HG03432 (cell line): Measurements from ENCODE around the gene MED1.
"Not testable (repeated sequence)": the region's sequence is repeated elsewhere in the genome, so short reads cannot be mapped to it uniquely, and the experiment has no call there.

ENCODE experiments used
- ATAC-seq: cut with Tn5 transposase; IDR thresholded peaks from one replicate; pipeline ENCODE4 v1.9.1; 2021; ENCODE audit warnings: mild to moderate bottlenecking, moderate library complexity; ENCODE audit not compliant: unreplicated experiment

MED1 gene

GRCh38 chr17:39443326-39443725, 7.7 kb downstream of the MED1 start:
- no peak for ATAC-seq

DNA sequence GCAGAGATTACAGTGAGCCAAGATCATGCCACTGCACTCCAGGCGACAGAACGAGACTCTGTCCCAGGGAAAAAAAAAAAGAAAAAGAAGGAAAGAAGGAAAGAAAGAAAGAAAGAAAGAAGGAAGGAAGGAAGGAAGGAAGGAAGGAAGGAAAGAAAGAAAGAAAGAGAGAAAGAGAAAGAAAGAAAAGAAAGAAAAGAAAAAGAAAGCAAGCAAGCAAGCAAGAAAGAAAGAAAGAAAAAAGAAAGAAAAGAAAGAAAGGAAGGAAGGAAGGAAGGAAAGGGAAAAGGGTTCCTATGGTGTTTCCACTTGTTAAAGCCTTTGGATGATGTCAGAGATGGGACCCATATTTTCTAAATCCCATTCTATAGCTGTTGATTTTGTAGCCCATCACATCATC, 11.2 kb downstream of the MED1 start:
- ATAC-seq = not testable (repeated sequence)

DNA sequence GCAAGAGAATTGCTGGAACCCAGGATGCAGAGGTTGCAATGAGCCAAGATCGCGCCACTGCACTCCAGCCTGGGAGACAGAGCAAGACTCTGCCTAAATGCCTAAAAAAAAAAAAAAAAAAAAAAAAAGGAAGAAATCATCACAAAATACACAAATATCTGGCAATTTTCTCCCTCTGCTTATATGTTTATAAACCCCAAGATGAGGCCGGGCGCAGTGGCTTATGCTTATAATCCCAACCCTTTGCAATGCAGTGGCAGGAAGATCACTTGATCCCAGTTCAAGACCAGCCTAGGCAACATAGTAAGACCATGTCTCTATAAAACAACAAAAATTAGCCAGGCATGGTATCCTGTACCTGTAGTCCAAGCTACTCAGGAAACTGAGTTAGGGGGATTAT, 21.5 kb downstream of the MED1 start:
- ATAC-seq = no peak

DNA sequence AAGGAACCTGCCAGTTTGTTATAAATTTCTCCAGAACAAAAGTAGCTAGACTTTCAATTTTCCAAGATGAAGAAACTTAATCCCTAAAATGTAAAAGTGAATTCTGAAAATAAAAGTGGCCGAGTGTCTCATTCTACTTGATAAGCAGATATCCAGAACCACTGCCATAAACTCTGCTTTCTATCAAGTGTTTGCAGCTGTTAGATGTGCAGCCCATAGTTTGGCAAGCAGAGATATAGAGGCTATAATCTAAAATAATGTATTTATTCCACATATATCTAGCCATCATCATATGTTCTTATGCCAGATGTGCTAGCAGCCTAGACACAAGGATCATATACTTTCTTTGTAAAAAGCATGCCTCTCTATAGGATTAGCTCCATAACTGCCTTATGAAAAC, 34.9 kb downstream of the MED1 start:
- ATAC-seq = no peak

DNA sequence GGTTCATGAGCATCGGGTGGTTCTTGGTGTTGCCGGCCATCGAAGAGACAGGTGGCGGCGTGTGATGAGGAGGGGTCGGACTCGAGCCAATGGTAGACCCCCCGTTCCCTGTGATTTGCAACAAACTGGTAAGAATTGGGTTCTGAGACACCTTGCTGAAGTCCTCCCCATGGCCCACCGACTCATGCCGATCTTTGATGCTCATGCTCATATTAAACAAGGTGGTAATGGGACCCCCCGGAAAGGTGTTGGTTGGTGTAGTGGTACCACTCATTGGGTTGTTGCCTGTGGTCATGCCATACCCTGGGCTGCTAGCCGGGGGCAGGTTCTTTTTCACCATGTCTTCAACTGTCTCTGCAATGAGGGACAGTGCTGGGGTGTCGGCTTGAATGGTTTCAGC, 40.8 kb downstream of the MED1 start:
- ATAC-seq = no peak

DNA sequence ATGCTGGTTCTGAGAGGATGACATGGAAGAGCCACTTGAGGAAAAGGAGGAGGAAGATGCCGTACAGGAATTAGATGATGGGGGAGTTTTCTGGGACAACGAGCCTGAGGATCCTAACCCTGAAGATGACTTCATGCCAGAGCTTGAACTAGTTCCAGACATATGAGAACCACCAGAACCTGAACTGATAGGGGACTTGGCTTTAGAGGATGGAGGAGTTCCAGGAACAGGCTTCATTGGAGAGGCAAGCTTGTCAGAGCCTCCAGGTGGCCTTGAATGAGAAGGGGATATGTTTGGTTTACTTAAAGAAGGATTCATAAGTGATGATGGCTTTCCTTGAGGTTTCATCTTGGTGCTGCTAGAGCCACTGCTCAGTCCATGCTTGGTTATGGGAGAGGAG, 42.7 kb downstream of the MED1 start:
- ATAC-seq = no peak

DNA sequence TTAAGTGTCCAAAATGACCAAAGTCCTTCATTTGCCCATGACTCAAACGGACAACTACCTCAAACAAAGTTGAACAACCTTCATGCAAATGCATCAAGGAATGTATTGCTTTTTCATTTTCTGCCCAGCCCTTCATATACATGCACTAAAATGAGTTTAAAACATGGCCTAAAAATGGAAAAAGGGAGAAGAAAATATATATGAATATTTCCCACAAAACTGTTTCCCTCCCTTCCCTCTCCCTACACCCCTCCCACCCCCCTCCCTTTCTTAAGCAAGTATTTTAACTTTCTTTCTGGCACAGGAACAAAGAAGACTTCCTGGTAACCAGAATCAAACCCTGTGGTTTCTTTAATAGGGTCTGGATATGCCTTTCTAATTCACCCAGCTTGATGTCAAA, 44.1 kb downstream of the MED1 start:
- no peak for ATAC-seq

DNA sequence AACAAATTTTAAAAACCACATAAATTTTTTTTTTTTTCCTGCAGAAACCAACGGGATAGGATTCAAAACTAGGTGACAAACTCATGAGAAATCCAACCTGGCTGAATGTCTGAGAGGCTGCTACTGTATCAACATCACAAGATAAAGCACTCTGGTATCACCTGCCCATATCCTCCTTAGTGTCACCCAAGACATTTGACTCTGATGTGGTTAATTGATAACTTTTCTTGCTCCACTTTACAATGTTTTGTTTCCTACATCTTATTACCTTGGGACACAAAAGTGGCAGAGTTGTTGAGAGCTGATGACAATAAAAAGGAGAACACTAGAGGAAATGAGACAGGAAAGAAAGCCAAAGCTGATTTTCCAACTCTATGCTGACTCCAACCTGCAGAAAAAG, 45.6 kb downstream of the MED1 start:
- ATAC-seq = no peak

- ATAC-seq = no peak
Observed at GRCh38 chr17:39404542-39405378, 46.3 kb downstream of the MED1 start.

DNA sequence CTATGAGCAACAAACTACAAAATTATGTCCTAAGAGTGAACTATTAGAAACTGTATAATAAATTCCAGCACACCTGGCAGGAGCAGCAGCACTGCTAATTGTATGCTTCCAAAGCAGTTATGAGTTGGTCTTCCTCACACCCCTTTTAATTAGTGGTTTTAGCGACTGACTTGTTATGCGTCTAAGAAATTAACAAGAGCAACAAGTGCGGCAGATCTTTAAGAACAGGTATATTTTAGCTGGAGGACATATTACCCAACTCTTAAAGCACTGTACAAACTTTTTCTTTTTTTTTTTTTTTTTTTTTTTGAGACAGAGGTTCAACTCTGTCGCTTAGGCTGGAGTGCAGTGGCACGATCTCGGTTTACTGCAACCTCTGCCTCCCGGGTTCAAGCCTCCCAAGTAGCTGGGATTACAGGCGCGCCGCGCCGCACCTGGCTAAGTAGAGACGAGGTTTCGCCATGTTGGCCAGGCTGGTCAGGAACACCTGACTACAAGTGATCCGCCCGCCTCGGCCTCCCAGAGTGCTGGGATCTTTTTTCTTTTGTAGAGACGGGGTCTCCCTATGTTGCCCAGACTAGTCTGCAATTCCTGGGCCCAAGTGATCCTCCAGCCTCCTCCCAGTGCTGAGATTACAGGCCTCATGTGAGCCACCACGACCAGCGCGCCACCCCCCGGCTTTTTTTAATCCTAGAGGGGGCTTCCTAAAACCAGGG, 48.0 kb downstream of the MED1 start:
- ATAC-seq = no peak

DNA sequence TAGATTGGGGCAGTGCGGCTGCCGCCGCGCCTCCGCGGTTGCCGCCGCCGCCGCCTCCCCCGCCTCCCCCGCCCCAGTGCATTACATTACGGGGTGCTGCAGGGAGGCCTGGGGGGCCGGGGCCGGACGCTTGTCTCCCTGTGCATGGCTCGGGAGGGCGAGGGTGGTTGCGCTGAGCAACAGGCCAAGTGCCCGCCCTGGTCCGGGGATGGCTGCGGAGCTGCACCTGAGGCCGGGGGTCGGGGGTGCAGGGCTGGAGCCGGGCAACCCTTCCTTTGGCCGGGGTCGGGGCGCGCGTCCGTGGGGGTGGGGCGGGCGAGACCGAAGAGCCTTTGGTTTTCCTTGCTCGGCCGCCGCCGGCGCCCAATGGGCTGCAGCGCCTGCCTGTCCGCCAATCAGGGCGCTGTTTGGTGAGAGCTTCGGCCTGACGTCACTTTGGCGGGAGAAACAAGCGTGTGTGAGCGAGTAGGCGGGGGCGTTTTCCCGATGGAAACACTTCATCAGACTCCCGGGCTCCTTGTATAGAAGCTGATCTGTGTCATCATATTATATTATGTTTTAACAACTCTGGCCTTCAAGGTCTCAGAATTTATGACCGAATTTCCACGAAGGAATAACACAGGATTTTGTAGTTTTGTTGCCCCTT, 48.7 kb downstream of the MED1 start:
- ATAC-seq = peak; percentile 67

- ATAC-seq = peak; percentile 76
Observed at GRCh38 chr17:39401412-39402243, 49.4 kb downstream of the MED1 start, which contains the start of gene FBXL20. Gene FBXL20, minus strand, starts transcription at chr17:39401626. Its CDS starts 224 bp downstream, at chr17:39401402.

GRCh38 chr17:39400547-39401411, 50.3 kb downstream of the MED1 start:
- ATAC-seq = no peak

DNA sequence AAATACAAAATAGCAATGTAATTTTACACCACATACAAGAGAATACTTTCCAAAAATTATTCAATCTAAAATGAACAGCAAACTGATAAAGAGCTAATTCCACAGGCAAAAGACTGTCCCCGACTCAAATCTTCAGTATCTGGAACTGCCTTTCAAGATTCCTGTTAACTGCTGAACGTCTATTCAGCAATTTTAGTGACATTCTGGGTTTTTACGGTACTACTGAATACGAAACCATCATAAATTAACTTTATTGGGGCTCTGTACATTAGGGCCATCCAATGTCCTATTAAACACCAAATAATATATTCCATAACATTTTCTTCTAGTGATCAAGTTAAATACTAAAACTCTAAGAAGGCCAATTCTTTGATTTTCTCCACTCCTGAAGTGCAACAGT, 51.3 kb downstream of the MED1 start:
- ATAC-seq = no peak

DNA sequence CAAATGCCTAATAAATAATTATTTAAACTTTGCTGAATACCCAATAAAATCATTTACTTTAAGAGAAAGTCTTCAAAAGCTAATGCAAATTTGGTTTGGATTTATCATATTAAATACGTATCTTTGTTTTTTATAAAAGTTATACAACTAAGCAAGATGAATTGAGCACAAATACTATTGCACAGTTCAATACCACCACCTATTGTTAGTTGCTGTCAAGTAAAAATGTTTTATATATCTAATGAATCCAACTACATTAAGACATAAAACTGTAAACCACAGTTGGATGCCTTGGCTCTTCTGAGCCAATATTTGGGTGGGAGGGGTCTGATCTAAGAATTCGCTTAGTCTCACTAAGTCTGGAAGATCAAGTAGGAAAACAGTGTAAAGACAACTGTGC, 57.3 kb downstream of the MED1 start:
- ATAC-seq = no peak

DNA sequence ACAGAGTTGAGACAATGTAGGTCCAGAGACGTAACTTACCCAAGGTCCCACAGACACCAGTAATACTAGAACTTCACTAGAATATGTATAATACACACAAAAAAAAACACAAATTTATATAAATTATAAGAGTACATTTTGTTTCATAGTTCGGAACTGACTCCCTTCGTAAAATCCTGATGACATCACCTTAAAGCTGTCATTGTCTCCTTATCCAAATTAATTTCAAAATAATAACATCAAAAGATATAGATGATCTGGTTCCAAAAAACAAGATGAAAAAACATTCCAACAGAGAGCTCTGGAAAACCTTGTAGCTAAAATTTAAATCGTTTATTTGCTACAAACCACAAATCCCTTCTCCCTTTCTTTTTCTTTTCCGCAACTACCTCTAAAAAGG, 59.6 kb downstream of the MED1 start:
- no peak for ATAC-seq

GRCh38 chr17:39385040-39385439, 66.0 kb downstream of the MED1 start:
- ATAC-seq = no peak

DNA sequence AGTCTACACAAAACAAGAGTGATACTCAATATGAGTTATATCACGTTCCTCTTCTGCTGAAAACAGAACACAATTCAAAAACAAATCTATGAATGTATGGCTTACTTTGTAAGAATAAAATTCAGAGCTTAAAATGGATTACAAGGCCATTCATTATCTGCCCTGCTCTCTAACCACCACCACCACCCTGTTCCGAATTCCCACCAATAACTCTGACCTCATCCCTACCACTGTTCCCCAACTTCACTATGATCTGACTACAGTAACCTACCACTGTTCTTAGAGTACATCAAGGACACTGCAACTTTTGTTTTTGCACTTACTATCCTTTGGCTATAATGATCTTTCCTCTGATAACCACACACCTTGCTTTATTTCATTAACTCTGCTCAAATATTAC, 70.9 kb downstream of the MED1 start:
- no peak for ATAC-seq

- ATAC-seq = no peak
Observed at GRCh38 chr17:39376434-39376833, 74.6 kb downstream of the MED1 start.

DNA sequence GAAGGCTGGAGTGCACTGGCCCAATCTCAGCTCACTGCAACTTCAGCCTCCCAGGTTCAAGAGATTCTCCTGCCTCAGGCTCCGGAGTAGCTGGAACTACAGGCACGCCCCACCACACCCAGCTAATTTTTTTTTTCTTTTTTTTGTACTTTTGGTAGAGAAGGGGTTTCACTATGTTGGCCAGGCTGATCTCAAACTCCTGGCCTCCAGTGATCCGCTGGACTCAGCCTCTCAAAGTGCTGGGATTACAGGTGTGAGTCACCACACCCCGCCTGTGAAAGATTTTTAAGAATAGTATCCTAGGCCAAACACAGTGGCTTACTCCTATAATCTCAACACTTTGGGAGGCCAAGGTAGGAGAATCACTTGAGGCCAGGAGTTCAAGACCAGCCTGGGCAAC, 83.3 kb downstream of the MED1 start:
- ATAC-seq = not testable (repeated sequence)
